Muscle of leg (tissue), 11 donors: ENCODE data around the gene MYO5A. TPM values are rescaled to one million over a fixed set of nuclear protein-coding genes. Genes with fewer than 3 reads are reported as not detected.
"Not testable (repeated sequence)": the region's sequence is repeated elsewhere in the genome, so short reads cannot be mapped to it uniquely, and the experiment has no call there.

ENCODE experiments used
- DNase-seq: peaks from one replicate; pipeline ENCODE4 v3.0.0; 2013
- H3K27ac ChIP-seq: one replicate; pipeline ENCODE4 v1.5.1; 2013; ENCODE audit warnings: mild to moderate bottlenecking, low read length, control low read depth
- H3K27me3 ChIP-seq: one replicate; pipeline ENCODE4 v1.6.1; 2013; ENCODE audit warnings: low read length; ENCODE audit not compliant: control insufficient read depth, insufficient read depth
- H3K36me3 ChIP-seq: one replicate; pipeline ENCODE4 v1.6.1; 2013; ENCODE audit warnings: low read length; ENCODE audit not compliant: control insufficient read depth, insufficient read depth
- H3K4me1 ChIP-seq: one replicate; pipeline ENCODE4 v1.6.1; 2013; ENCODE audit warnings: low read length; ENCODE audit not compliant: control insufficient read depth, insufficient read depth
- H3K4me3 ChIP-seq: one replicate; pipeline ENCODE4 v1.5.1; 2013; ENCODE audit warnings: low read length, control low read depth
- H3K9me3 ChIP-seq: replicated peaks from 2 replicates; pipeline ENCODE4 v1.6.1; 2013; ENCODE audit warnings: low read depth, low read length; ENCODE audit not compliant: control insufficient read depth
- WGBS: methylation state at CpG from one replicate; pipeline ENCODE4 v1.1.5; 2013; ENCODE audit warnings: missing lambda C conversion rate; ENCODE audit not compliant: insufficient coverage; 5-methylcytosine and 5-hydroxymethylcytosine counted together
- polyA plus RNA-seq, 8 donors: library from polyadenylated mRNA; unstranded; fragments of 120-200 nt; gene quantifications; one replicate each; pipeline versions ENCODE4 v1.2.1 to v1.2.3, GENCODE V29; 2013; ENCODE audit warnings: inconsistent platforms in 1 of 8, low replicate concordance in 1 of 8; ENCODE audit not compliant: insufficient read length in 8 of 8, insufficient read depth in 1 of 8
- total RNA-seq: library from RNA; stranded (reverse); fragments of 120-200 nt; gene quantifications from one replicate; pipeline ENCODE4 v1.2.4, GENCODE V29; 2013

MYO5A gene
- total and polyA plus RNA-seq, 9 donors = 3.9 to 9.9 (median 6.9) TPM

DNA sequence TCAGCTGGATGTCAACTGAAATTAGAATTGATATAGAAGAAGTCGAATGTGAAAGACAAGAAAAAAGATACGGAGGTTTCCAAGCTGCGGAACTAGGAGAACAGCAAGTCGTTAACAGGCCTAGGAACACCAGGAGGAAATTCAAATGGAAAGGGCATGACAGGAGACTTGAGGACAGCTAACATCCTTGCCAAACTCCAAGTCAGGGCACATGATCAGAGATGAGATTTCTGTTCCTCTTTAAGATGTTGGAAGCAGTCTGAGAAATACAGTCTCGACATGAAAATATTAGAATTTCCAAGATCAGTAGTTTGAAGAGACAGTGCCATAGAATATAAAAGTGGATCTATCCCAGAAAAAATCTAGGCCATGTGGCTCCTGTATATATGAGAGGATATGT lies 5.0 kb downstream of the MYO5A start:
- H3K9me3 ChIP-seq = no peaks in the 10 kb centered on the region
- no peak overlapping the region for H3K27ac ChIP-seq
- DNase-seq = peak; percentile 58
- H3K4me3 ChIP-seq = no peak overlapping the region
- peaks cover 11% of the 10 kb centered on the region for H3K27me3 ChIP-seq
- H3K36me3 ChIP-seq = no peaks in the 10 kb centered on the region
- WGBS = 57% methylated on average over 4 of the region's 5 CpGs
- peaks cover 6% of the 10 kb centered on the region for H3K4me1 ChIP-seq

DNA sequence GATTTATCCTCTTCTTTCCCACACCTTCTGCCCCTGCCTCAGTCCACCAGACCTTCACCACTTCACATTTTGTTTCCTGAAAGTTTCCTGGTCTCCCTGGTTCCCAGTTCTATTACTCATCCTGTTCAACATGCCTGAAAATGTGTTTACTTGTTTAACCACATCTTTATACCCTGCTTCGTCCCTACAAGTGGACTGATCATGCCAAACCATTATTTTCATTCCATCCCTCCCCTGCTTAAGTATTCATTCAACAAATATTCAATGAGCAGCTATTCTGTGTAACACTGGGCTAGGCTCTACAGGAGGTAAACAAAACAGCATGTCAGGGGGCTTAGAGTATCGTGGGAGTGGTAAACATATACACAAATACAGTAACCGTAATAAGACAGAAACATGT lies 5.5 kb downstream of the MYO5A start:
- DNase-seq = no peak
- no peak overlapping the region for H3K27ac ChIP-seq
- WGBS = no CpG with 5 or more reads among the region's 3 CpGs
- no peaks in the 10 kb centered on the region for H3K36me3 ChIP-seq
- no peak overlapping the region for H3K4me3 ChIP-seq
- no peaks in the 10 kb centered on the region for H3K9me3 ChIP-seq
- peaks cover 4% of the 10 kb centered on the region for H3K4me1 ChIP-seq
- peaks cover 8% of the 10 kb centered on the region for H3K27me3 ChIP-seq

DNA sequence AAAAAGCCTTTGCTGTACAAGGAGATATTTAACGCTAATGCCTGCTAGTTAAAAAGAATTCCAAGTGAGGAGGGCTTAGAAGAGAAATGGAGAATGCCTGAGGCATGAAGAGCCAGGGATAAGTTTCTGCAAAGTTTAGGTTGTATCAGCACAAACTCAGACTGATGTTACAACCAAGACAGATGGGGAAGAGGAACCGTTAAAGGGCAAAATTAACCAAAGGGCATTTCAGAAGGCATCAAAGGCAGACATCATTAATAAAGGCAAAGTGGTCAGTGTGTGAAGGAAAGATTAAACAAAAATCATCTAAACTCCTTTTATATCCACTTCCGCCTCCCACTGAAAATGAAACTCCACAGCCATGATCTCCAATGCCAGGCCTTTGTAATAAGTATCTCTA lies 7.0 kb downstream of the MYO5A start:
- H3K27ac ChIP-seq = no peak overlapping the region
- H3K9me3 ChIP-seq = no peaks in the 10 kb centered on the region
- no peak overlapping the region for H3K4me3 ChIP-seq
- no CpG with 5 or more reads among the region's 3 CpGs for WGBS
- no peaks in the 10 kb centered on the region for H3K4me1 ChIP-seq
- no peak for DNase-seq
- peaks cover 5% of the 10 kb centered on the region for H3K27me3 ChIP-seq
- no peaks in the 10 kb centered on the region for H3K36me3 ChIP-seq

DNA sequence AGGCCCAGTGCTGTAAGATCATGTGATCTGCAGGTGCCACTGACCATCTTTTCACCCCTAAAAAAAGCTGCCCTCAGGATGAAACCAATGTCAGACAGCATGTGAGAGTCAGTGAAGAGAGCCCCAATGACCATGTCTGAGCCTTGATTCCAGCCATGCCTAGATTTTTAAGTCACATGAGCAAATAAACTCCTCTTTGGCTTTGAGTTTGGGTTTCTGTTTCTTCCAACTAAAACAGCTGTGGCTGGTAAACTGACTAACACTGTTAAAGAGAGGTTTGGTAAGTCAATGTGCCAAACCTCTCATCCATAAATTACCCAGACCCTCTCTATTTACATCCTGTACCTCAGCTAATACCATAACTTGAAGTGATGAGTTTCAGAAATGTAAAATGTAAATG lies 8.3 kb downstream of the MYO5A start:
- no peak for DNase-seq
- Histone ChIP-seq H3K9me3 (no peaks in the 10 kb centered on the region), H3K4me3 (no peak overlapping the region), H3K4me1 (no peaks in the 10 kb centered on the region), H3K27ac (no peak overlapping the region), H3K36me3 (no peaks in the 10 kb centered on the region), H3K27me3 (no peaks in the 10 kb centered on the region)

DNA sequence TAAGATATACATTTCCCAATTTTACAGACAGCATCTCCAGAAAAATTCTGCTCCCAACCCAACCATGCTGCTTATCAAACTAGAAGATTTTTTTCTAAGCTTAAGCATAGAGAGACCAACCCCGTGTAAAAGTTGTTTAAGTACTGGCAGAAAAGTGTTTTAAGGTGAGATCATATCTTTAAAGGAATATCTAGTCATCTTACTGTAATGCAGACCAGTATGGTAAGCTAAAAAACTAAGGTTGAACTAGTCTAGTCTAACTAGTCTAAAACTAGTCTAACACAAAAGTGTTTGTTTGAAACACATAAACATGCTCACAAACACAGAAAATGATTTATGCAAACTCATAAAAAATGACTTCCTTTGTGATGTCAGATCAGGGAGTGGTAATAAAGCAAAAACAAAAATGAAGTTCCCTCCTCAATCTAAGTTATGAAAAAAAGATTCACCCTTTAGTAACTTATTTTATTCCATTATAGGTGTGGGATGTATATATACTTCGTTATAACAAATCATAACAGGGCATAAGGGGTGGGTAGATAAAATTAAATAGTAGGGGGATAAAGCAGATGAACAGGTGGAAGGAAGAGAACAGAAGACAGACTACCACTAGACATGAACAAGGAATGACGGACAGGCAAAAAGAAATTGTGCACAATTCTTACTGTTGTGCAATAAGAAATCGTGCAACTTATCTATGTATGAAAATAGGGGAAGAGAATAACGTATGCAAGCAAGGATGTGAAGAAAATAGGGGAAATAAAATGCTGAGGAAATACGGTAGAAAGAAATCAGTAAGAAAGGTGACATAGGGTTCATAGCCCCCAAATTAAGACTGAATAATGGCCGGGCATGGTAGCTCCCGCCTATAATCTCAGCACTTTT lies 10.0 kb downstream of the MYO5A start:
- Histone ChIP-seq H3K27ac (no peak overlapping the region), H3K36me3 (no peaks in the 10 kb centered on the region), H3K9me3 (no peaks in the 10 kb centered on the region), H3K4me1 (no peaks in the 10 kb centered on the region), H3K27me3 (no peaks in the 10 kb centered on the region), H3K4me3 (no peak overlapping the region)
- no peak for DNase-seq
- WGBS = 74% methylated on average over 4 of the region's 8 CpGs

DNA sequence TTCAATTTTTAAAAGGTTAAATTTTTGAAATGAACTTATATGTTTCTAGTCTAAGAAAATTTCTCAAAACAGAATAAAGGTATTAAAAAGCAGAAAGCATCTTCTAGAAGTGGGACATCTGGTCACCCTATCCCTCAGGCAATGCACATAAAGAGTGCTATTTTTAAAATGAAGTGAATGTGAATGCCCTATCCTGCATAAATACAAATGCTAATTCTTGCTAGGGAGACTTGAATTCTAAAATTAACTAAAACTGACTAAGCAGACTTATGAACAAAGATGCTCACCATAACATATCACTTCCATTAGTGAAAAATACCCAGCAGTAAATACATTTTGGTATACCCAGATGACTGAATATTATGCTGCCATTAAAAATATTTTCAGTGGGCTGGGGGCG lies 11.7 kb downstream of the MYO5A start:
- Histone ChIP-seq H3K27me3 (no peaks in the 10 kb centered on the region), H3K36me3 (no peaks in the 10 kb centered on the region), H3K9me3 (no peaks in the 10 kb centered on the region), H3K27ac (no peak overlapping the region), H3K4me1 (no peaks in the 10 kb centered on the region), H3K4me3 (no peak overlapping the region)
- no peak for DNase-seq
- 100% methylated on average over 1 of the region's 1 CpG for WGBS

DNA sequence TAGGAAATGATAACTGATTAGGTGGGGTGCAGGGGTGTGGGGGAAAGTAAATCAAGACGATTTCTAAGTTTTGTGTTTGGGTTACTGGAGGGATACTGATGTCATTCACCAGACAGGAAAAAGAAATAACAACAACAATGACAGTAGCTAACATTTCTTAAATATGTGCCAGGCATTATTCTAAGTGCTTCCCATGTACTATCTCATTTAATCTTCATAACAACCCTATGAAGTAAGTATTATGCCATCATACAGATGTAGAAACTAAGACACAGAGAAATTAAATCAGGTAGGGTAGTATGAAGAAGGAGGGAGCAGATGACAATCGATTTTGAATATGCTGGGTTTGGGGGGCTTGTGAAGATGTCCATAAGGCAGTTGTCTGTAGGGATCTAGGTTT lies 13.3 kb downstream of the MYO5A start:
- Histone ChIP-seq H3K27ac (no peak overlapping the region), H3K9me3 (no peaks in the 10 kb centered on the region), H3K36me3 (no peaks in the 10 kb centered on the region), H3K4me3 (no peak overlapping the region), H3K4me1 (no peaks in the 10 kb centered on the region), H3K27me3 (no peaks in the 10 kb centered on the region)
- DNase-seq = no peak
- 67% methylated on average over 1 of the region's 2 CpGs for WGBS

DNA sequence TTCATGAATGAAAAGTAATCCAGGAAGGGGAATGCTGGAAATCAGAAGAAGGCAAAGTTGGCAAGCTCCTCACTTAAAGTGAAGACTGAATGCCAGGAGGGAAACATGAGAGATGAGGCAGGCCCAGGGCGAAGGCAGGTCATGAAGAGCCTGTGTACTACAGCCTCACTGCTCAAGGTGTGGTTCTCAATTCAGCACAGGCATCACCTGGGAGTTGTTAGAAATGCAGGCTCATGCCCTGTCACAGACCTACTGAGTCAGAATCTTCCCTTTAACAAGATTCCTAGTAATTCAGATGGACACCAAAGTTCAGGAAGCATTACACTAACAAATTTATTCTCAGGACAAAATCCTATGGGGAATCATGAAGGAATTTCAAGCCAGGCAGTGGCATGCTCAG lies 14.2 kb downstream of the MYO5A start:
- Histone ChIP-seq H3K4me1 (no peaks in the 10 kb centered on the region), H3K27ac (no peak overlapping the region), H3K36me3 (no peaks in the 10 kb centered on the region), H3K4me3 (no peak overlapping the region), H3K9me3 (no peaks in the 10 kb centered on the region), H3K27me3 (no peaks in the 10 kb centered on the region)
- WGBS = 80% methylated on average over 1 of the region's 1 CpG
- DNase-seq = no peak

DNA sequence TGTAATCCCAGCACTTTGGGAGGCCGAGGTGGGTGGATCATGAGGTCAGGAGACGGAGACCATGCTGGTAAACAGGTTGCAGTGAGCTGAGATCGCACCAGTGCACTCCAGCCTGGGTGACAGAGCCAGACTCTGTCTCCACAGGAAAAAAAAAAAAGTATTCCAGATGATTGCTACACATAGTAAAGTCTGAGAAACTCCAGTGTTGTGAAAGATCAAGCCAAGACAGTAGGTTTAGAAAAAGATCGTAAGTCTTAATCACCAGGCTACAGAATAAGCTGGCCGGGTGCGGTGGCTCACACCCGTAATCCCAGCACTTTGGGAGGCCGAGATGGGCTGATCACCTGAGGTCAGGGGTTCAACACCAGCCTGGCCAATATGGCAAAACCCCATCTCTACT lies 15.8 kb downstream of the MYO5A start:
- not testable (repeated sequence) for H3K9me3 ChIP-seq
- WGBS = 86% methylated on average over 8 of the region's 8 CpGs

DNA sequence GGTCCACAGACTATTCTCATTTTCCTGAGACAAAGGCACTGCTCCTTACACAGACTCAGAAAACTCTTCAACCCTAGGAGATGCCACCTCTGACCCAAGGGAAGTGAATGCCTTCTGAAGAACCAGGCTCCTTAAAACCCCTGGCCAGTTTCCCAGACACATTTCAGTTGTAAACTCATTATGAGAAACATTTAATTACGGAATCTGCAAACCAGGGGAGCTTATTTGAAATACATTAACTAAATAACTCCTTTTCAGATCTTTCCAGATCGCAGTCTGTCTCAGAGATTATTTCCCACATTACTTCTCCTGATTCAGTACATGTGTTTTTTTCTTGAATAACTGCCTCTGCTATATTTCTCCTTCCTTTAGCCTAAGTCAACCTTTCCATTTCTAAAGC lies 17.6 kb downstream of the MYO5A start:
- DNase-seq = no peak
- Histone ChIP-seq H3K27ac (no peak overlapping the region), H3K36me3 (no peaks in the 10 kb centered on the region), H3K9me3 (no peaks in the 10 kb centered on the region), H3K4me1 (no peaks in the 10 kb centered on the region), H3K4me3 (no peak overlapping the region), H3K27me3 (no peaks in the 10 kb centered on the region)
- 83% methylated on average over 1 of the region's 2 CpGs for WGBS

More for the DNA sequence above, 15.8 kb downstream of the MYO5A start:
- DNase-seq, H3K4me1 ChIP-seq, H3K36me3 ChIP-seq, H3K4me3 ChIP-seq, H3K27me3 ChIP-seq, H3K27ac ChIP-seq: not testable (repeated sequence)
